Activated T-helper 2 cell treated with anti-CD3 and anti-CD28 coated beads, Interferon-gamma antibody, Interleukin-2, Interleukin-4, amounts not matched to agents 10 μg/mL and 5 μg/mL and 100 μg/mL, durations not matched to agents 14 hours and 24 hours and 36 hours (primary cell): Measurements from ENCODE around the gene DPY19L1. TPM values are rescaled to one million over a fixed set of nuclear protein-coding genes. Genes with fewer than 3 reads are reported as not detected.
"Not testable (repeated sequence)": the region's sequence is repeated elsewhere in the genome, so short reads cannot be mapped to it uniquely, and the experiment has no call there.

ENCODE experiments used
- DNase-seq: peaks from one replicate; pipeline ENCODE4 v3.0.0; 2021; ENCODE audit warnings: low spot score
- H3K27ac Mint-ChIP-seq: one replicate; pipeline ENCODE4 v1.8.0; 2021; ENCODE audit warnings: mixed read lengths
- H3K27me3 Mint-ChIP-seq: one replicate; pipeline ENCODE4 v1.8.0; 2021; ENCODE audit warnings: low read depth, mixed read lengths
- H3K36me3 Mint-ChIP-seq: one replicate; pipeline ENCODE4 v1.8.0; 2021; ENCODE audit warnings: low read depth, mixed read lengths
- H3K4me1 Mint-ChIP-seq: one replicate; pipeline ENCODE4 v1.8.0; 2021; ENCODE audit warnings: low read depth, mixed read lengths
- H3K4me3 Mint-ChIP-seq: one replicate; pipeline ENCODE4 v1.8.0; 2021; ENCODE audit warnings: low read depth, mild to moderate bottlenecking, moderate library complexity, mixed read lengths
- H3K9me3 Mint-ChIP-seq: one replicate; pipeline ENCODE4 v1.8.0; 2021; ENCODE audit warnings: mixed read lengths
- intact Hi-C: fragments of 100-400 bp; cut with micrococcal nuclease; formaldehyde crosslinking; loops from one replicate; pipeline ENCODE4 v1.15.1; 2023
- total RNA-seq: library from RNA; stranded (reverse); gene quantifications from 2 replicates; pipeline ENCODE4 v1.2.3, GENCODE V29; 2022

DPY19L1 gene
- total RNA-seq, 1 donor from 2014 or later: 21.9 TPM

- H3K4me1 Mint-ChIP-seq, H3K27me3 Mint-ChIP-seq, DNase-seq, H3K4me3 Mint-ChIP-seq, H3K9me3 Mint-ChIP-seq, H3K36me3 Mint-ChIP-seq, H3K27ac Mint-ChIP-seq, intact Hi-C loops: not testable (repeated sequence)
Measured at GRCh38 chr7:34919038-34919437, 118.2 kb downstream of the DPY19L1 start.

- H3K9me3 Mint-ChIP-seq, H3K4me3 Mint-ChIP-seq, H3K4me1 Mint-ChIP-seq, intact Hi-C loops, H3K27ac Mint-ChIP-seq, H3K27me3 Mint-ChIP-seq, DNase-seq, H3K36me3 Mint-ChIP-seq: not testable (repeated sequence)
Measured at GRCh38 chr7:34918198-34918861, 119.0 kb downstream of the DPY19L1 start.

- H3K27me3 Mint-ChIP-seq, intact Hi-C loops, H3K4me3 Mint-ChIP-seq, H3K27ac Mint-ChIP-seq, H3K36me3 Mint-ChIP-seq, H3K4me1 Mint-ChIP-seq, DNase-seq, H3K9me3 Mint-ChIP-seq: not testable (repeated sequence)
Measured at GRCh38 chr7:34917515-34917914, 119.8 kb downstream of the DPY19L1 start.

- Mint-ChIP-seq H3K4me3 (no peak overlapping the region), H3K36me3 (no peaks in the 10 kb centered on the region), H3K4me1 (no peaks in the 10 kb centered on the region), H3K27me3 (no peaks in the 10 kb centered on the region), H3K9me3 (no peaks in the 10 kb centered on the region), H3K27ac (no peak overlapping the region)
- no peak for DNase-seq
- intact Hi-C loops: no loop called here
Measured at GRCh38 chr7:34916267-34916666, 121.0 kb downstream of the DPY19L1 start.

- no peaks in the 10 kb centered on the region for H3K27me3 Mint-ChIP-seq
- H3K4me3 Mint-ChIP-seq: no peak overlapping the region
- intact Hi-C loops: no loop called here
- no peaks in the 10 kb centered on the region for H3K9me3 Mint-ChIP-seq
- no peak for DNase-seq
- no peaks in the 10 kb centered on the region for H3K36me3 Mint-ChIP-seq
- H3K4me1 Mint-ChIP-seq: no peaks in the 10 kb centered on the region
- no peak overlapping the region for H3K27ac Mint-ChIP-seq
Measured at GRCh38 chr7:34912236-34912635, 125.0 kb downstream of the DPY19L1 start.

- H3K4me3 Mint-ChIP-seq, H3K4me1 Mint-ChIP-seq, DNase-seq, H3K36me3 Mint-ChIP-seq, intact Hi-C loops, H3K9me3 Mint-ChIP-seq, H3K27ac Mint-ChIP-seq: not testable (repeated sequence)
- H3K27me3 Mint-ChIP-seq: peaks cover 10% of the 10 kb centered on the region
Measured at GRCh38 chr7:34906266-34906850, 130.9 kb downstream of the DPY19L1 start.

GRCh38 chr7:34904987-34905386 is 132.3 kb downstream of the DPY19L1 start:
- no peaks in the 10 kb centered on the region for H3K9me3 Mint-ChIP-seq

GRCh38 chr7:34903921-34904320 is 133.4 kb downstream of the DPY19L1 start:
- H3K36me3 Mint-ChIP-seq, H3K4me1 Mint-ChIP-seq, H3K27ac Mint-ChIP-seq, H3K9me3 Mint-ChIP-seq, intact Hi-C loops, H3K4me3 Mint-ChIP-seq, DNase-seq: not testable (repeated sequence)
- H3K27me3 Mint-ChIP-seq: peaks cover 10% of the 10 kb centered on the region

More at GRCh38 chr7:34904987-34905386, 132.3 kb downstream of the DPY19L1 start:
- intact Hi-C loops: no loop called here
- no peak overlapping the region for H3K4me3 Mint-ChIP-seq
- no peaks in the 10 kb centered on the region for H3K4me1 Mint-ChIP-seq
- no peak overlapping the region for H3K27ac Mint-ChIP-seq
- DNase-seq: no peak
- no peaks in the 10 kb centered on the region for H3K36me3 Mint-ChIP-seq
- peaks cover 10% of the 10 kb centered on the region for H3K27me3 Mint-ChIP-seq

GRCh38 chr7:34902182-34902581 is 135.1 kb downstream of the DPY19L1 start:
- intact Hi-C loops: no loop called here
- no peaks in the 10 kb centered on the region for H3K36me3 Mint-ChIP-seq
- H3K27ac Mint-ChIP-seq: no peak overlapping the region
- DNase-seq: no peak
- H3K4me3 Mint-ChIP-seq: no peak overlapping the region
- H3K9me3 Mint-ChIP-seq: no peaks in the 10 kb centered on the region
- no peaks in the 10 kb centered on the region for H3K4me1 Mint-ChIP-seq
- peaks cover 10% of the 10 kb centered on the region for H3K27me3 Mint-ChIP-seq

- intact Hi-C loops: no loop called here
Measured at GRCh38 chr7:34900891-34901513, 136.3 kb downstream of the DPY19L1 start.

GRCh38 chr7:34895202-34895601 is 142.1 kb downstream of the DPY19L1 start:
- Mint-ChIP-seq H3K36me3 (no peaks in the 10 kb centered on the region), H3K4me1 (no peaks in the 10 kb centered on the region), H3K9me3 (peaks cover 5% of the 10 kb centered on the region), H3K27ac (no peak overlapping the region), H3K4me3 (no peak overlapping the region), H3K27me3 (no peaks in the 10 kb centered on the region)
- DNase-seq: no peak
- intact Hi-C loops: no loop called here

More at GRCh38 chr7:34900891-34901513, 136.3 kb downstream of the DPY19L1 start:
- Mint-ChIP-seq H3K4me3 (no peak overlapping the region), H3K36me3 (no peaks in the 10 kb centered on the region), H3K9me3 (no peaks in the 10 kb centered on the region), H3K27me3 (peaks cover 8% of the 10 kb centered on the region), H3K4me1 (no peaks in the 10 kb centered on the region), H3K27ac (no peak overlapping the region)
- DNase-seq: no peak

GRCh38 chr7:34889951-34890350 is 147.3 kb downstream of the DPY19L1 start:
- Mint-ChIP-seq H3K27ac (no peak overlapping the region), H3K9me3 (peaks cover 4% of the 10 kb centered on the region), H3K4me3 (no peak overlapping the region), H3K4me1 (no peaks in the 10 kb centered on the region), H3K27me3 (peaks cover 5% of the 10 kb centered on the region), H3K36me3 (no peaks in the 10 kb centered on the region)
- DNase-seq: no peak
- intact Hi-C loops: no loop called here

GRCh38 chr7:34886856-34887255 is 150.4 kb downstream of the DPY19L1 start:
- intact Hi-C loops: no loop called here
- peaks cover 5% of the 10 kb centered on the region for H3K27me3 Mint-ChIP-seq
- DNase-seq: no peak
- no peak overlapping the region for H3K27ac Mint-ChIP-seq
- no peaks in the 10 kb centered on the region for H3K36me3 Mint-ChIP-seq
- H3K9me3 Mint-ChIP-seq: peaks cover 12% of the 10 kb centered on the region
- no peaks in the 10 kb centered on the region for H3K4me1 Mint-ChIP-seq
- no peak overlapping the region for H3K4me3 Mint-ChIP-seq
